Keratinocyte (primary cell): ENCODE measurements around the gene RAB3D. TPM values are rescaled to one million over a fixed set of nuclear protein-coding genes. Genes with fewer than 3 reads are reported as not detected.
A peak's percentile ranks its signal among the peaks of the same experiment; 100 is the strongest.

Source experiments
- DNase-seq: peaks from one replicate; pipeline ENCODE4 v3.0.0-alpha.2; 2011; ENCODE audit warnings: low read depth, missing footprints, low spot score
- FAIRE-seq: peaks from 2 replicates; lab custom pipeline; 2011; peaks lifted over from hg19 to GRCh38; lab: Jason Lieb, UNC
- H2AFZ ChIP-seq: 2 replicates; pipeline ENCODE4 v1.6.0; 2012; ENCODE audit warnings: low read length, control low read depth, inconsistent platforms; ENCODE audit not compliant: control insufficient read depth
- H3K27ac ChIP-seq: 2 replicates; pipeline ENCODE4 v1.5.1; 2011; ENCODE audit warnings: low read length; ENCODE audit not compliant: control insufficient read depth, insufficient read depth
- H3K27me3 ChIP-seq: 3 replicates; pipeline ENCODE4 v1.6.0; 2011; ENCODE audit warnings: low read length; ENCODE audit not compliant: control insufficient read depth, insufficient read depth; ENCODE audit errors: extremely low read depth
- H3K36me3 ChIP-seq, 2 experiments: 2 replicates in 1 of 2; 3 replicates in 1 of 2; pipeline ENCODE4 v1.5.1; 2011; ENCODE audit warnings: low read length in 2 of 2, mild to moderate bottlenecking in 1 of 2; ENCODE audit not compliant: control insufficient read depth in 2 of 2, insufficient read depth in 2 of 2; ENCODE audit errors: extremely low read depth in 1 of 2
- H3K4me1 ChIP-seq: 3 replicates; pipeline ENCODE4 v1.5.1; 2011; ENCODE audit warnings: low read length; ENCODE audit not compliant: control insufficient read depth, insufficient read depth; ENCODE audit errors: extremely low read depth
- H3K4me2 ChIP-seq: 3 replicates; pipeline ENCODE4 v1.6.0; 2011; ENCODE audit warnings: low read depth, low read length; ENCODE audit not compliant: control insufficient read depth, insufficient read depth; ENCODE audit errors: extremely low read depth
- H3K4me3 ChIP-seq, 3 experiments: fragments of 200-600 bp in 1 of 3; sonication (generic) in 1 of 3; 2 replicates in 2 of 3; 3 replicates in 1 of 3; pipeline ENCODE4 v1.5.1; 2011 to 2016; ENCODE audit warnings: low read length in 3 of 3, mild to moderate bottlenecking in 3 of 3, control low read depth in 2 of 3, inconsistent platforms in 1 of 3, low read depth in 1 of 3, mixed read lengths in 1 of 3, mixed run types in 1 of 3, moderate library complexity in 1 of 3; ENCODE audit not compliant: control insufficient read depth in 2 of 3, insufficient read depth in 2 of 3; ENCODE audit errors: extremely low read depth in 1 of 3
- H3K79me2 ChIP-seq: 2 replicates; pipeline ENCODE4 v1.6.0; 2012; ENCODE audit warnings: low read length; ENCODE audit not compliant: control insufficient read depth, insufficient read depth
- H3K9ac ChIP-seq: 3 replicates; pipeline ENCODE4 v1.6.0; 2011; ENCODE audit warnings: low read length; ENCODE audit not compliant: control insufficient read depth, insufficient read depth; ENCODE audit errors: extremely low read depth
- H3K9me1 ChIP-seq: 3 replicates; pipeline ENCODE4 v1.6.0; 2011; ENCODE audit warnings: low read length; ENCODE audit not compliant: control insufficient read depth, insufficient read depth; ENCODE audit errors: extremely low read depth
- H3K9me3 ChIP-seq: 2 replicates; pipeline ENCODE4 v1.5.1; 2012; ENCODE audit warnings: low read depth, low read length; ENCODE audit not compliant: control insufficient read depth
- H4K20me1 ChIP-seq: 3 replicates; pipeline ENCODE4 v1.6.0; 2011; ENCODE audit warnings: low read length; ENCODE audit not compliant: control insufficient read depth, insufficient read depth; ENCODE audit errors: extremely low read depth
- EZH2 ChIP-seq: IDR thresholded peaks from one replicate; pipeline ENCODE4 v1.6.1; 2012; ENCODE audit warnings: inconsistent platforms, mild to moderate bottlenecking, low read length, moderate library complexity
- dilution Hi-C: fragments of 300-500 bp; cut with MboI; formaldehyde crosslinking; loops from one replicate; pipeline ENCODE4 v1.7.0; 2020; ENCODE audit warnings: low sequenced_read_pairs; ENCODE audit not compliant: extremely low pct_ligation_motif_present
- polyA plus RNA-seq, 5 experiments: library from polyadenylated mRNA; depleted of rRNA in 3 of 5; stranded (reverse) in 3 of 5; stranded (forward) in 1 of 5; unstranded in 1 of 5; fragments of >200 nt; gene quantifications; 1 replicate in 1 of 5; 2 replicates in 3 of 5; 3 replicates in 1 of 5; pipeline versions ENCODE4 v1.2.1 to v1.2.3, GENCODE V29; 2011 to 2012; ENCODE audit warnings: missing spikeins in 2 of 5, low read depth in 1 of 5, low replicate concordance in 1 of 5
- TF ChIP-seq, protein P1 (sequence below), 3 experiments: IDR thresholded peaks in 1 of 3; conservative IDR thresholded peaks in 1 of 3; optimal IDR thresholded peaks in 1 of 3; 2 replicates in 2 of 3; 3 replicates in 1 of 3; pipeline versions ENCODE3 to v1.5.1; 2011; ENCODE audit warnings: low read length in 3 of 3, mild to moderate bottlenecking in 3 of 3, moderate library complexity in 2 of 3, control low read depth in 1 of 3, inconsistent platforms in 1 of 3; ENCODE audit not compliant: insufficient read depth in 2 of 3; ENCODE audit errors: extremely low read depth in 1 of 3

The RAB3D gene
- polyA plus RNA-seq, 1 donor (not counting 4 experiments of a cell fraction or from before 2014, with no cell fraction given) = 63.1 TPM

DNA sequence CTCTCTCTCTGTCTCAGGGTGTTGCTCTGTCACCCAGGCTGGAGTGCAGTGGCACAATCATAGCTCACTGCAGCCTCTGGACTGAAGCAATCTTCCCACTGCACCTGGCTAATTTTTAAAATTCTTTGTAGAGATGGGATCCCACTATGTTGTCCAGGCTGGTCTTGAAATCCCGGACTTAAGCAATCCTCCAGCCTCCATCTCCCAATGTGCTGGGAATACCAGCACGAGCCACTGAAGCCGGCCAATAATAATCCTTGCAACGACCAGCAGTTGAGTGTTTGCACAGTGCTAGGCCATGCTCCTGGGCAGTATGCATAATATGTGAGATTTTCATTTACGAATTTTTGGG lies 45.3 kb upstream of the RAB3D start:
- H3K9me3 ChIP-seq = no peaks in the 10 kb centered on the region
- no peaks in the 10 kb centered on the region for H3K36me3 ChIP-seq
- H2AFZ ChIP-seq = no peak overlapping the region
- TF ChIP-seq EZH2 = no peak
- TF ChIP-seq, protein P1, sequence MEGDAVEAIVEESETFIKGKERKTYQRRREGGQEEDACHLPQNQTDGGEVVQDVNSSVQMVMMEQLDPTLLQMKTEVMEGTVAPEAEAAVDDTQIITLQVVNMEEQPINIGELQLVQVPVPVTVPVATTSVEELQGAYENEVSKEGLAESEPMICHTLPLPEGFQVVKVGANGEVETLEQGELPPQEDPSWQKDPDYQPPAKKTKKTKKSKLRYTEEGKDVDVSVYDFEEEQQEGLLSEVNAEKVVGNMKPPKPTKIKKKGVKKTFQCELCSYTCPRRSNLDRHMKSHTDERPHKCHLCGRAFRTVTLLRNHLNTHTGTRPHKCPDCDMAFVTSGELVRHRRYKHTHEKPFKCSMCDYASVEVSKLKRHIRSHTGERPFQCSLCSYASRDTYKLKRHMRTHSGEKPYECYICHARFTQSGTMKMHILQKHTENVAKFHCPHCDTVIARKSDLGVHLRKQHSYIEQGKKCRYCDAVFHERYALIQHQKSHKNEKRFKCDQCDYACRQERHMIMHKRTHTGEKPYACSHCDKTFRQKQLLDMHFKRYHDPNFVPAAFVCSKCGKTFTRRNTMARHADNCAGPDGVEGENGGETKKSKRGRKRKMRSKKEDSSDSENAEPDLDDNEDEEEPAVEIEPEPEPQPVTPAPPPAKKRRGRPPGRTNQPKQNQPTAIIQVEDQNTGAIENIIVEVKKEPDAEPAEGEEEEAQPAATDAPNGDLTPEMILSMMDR (optimal IDR thresholded peaks at IDR 0.05 in 1 of 3, IDR thresholded peaks at IDR 0.05 in 1 of 3, conservative IDR thresholded peaks at IDR 0.05 in 1 of 3; ENCODE audit: extremely low read depth in 1 of 3, insufficient read depth in 2 of 3, low read length in 3 of 3) = no peak
- H3K9ac ChIP-seq = no peak overlapping the region
- H3K79me2 ChIP-seq = no peaks in the 10 kb centered on the region
- dilution Hi-C loops = no loop called here
- H3K27me3 ChIP-seq = peaks cover 9% of the 10 kb centered on the region
- no peak overlapping the region for H3K27ac ChIP-seq
- no peak overlapping the region for H3K4me2 ChIP-seq
- FAIRE-seq (no peak), DNase-seq (no peak)
- no peaks in the 10 kb centered on the region for H3K9me1 ChIP-seq
- peaks cover 21% of the 10 kb centered on the region for H3K4me1 ChIP-seq
- H4K20me1 ChIP-seq = no peaks in the 10 kb centered on the region
- H3K4me3 ChIP-seq = no peak overlapping the region

DNA sequence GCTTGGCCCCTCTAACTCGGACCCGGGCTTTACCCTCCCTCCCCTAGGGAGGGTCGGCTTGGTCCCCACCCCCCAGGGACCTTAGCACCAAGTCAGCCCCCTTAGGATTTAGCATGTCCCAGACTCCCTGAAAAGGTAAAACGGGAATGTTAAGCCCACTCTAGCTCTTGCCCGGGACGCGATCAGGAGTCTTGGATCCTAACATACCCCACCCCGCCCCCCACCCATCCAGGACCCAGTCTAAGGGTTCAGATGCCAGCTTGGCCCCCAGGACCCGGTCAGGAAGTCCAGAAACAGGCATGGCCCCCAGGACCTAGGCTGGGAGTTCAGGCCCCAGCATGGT lies 44.2 kb upstream of the RAB3D start:
- Histone ChIP-seq H3K36me3 (no peaks in the 10 kb centered on the region), H3K9me3 (no peaks in the 10 kb centered on the region), H3K4me3 (peak overlapping the region in 1 of 3 experiments; percentile 11), H4K20me1 (no peaks in the 10 kb centered on the region), H3K27ac (no peak overlapping the region), H3K4me1 (peaks cover 24% of the 10 kb centered on the region), H3K27me3 (peaks cover 9% of the 10 kb centered on the region), H3K79me2 (no peaks in the 10 kb centered on the region), H2AFZ (no peak overlapping the region), H3K4me2 (peak overlapping the region; percentile 69), H3K9me1 (no peaks in the 10 kb centered on the region), H3K9ac (no peak overlapping the region)
- dilution Hi-C loops = no loop called here
- no peak for FAIRE-seq
- TF ChIP-seq EZH2 = no peak
- TF ChIP-seq, protein P1 (optimal IDR thresholded peaks at IDR 0.05 in 1 of 3, IDR thresholded peaks at IDR 0.05 in 1 of 3, conservative IDR thresholded peaks at IDR 0.05 in 1 of 3; ENCODE audit: extremely low read depth in 1 of 3, insufficient read depth in 2 of 3, low read length in 3 of 3) = no peak
- DNase-seq = no peak
